Activated CD8-positive, alpha-beta memory T cell treated with anti-CD3 and anti-CD28 coated beads for 1 hour (primary cell): ENCODE results near the gene PLBD2.

Experiments
- DNase-seq, 2 donors: peaks; one replicate each; pipeline ENCODE4 v3.0.0-alpha.2; 2020; ENCODE audit warnings: low read depth in 1 of 2; ENCODE audit errors: extremely low read depth in 1 of 2

The PLBD2 gene

DNA sequence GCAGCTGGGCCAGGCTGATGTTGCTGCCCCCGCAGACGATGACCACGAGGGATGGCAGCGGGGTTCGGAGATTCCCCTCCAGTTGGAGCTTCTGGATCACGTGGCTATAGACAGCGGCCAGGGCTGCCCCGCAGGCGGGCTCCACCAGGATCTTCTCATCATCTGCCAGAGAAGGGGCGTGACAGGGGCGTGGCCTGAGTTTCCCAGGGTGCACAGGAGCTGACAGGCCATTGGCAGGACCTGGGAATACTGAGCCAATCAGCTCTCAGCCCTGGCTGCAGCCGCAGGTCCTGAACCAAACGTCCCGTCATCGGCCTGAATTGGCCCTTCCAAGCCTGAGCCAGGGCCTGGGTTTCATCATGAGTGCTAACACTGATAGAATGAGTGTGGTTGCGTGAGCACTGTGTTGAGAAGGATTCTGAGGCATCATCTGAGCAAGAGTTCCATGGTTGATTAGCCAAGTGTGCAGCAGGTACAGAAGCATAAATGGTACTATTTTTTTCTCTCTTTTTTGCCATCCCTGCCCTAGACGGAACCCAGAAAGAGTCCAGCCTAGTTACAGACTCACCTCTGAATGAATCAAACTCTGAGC is 34.7 kb downstream of the PLBD2 start:
- DNase-seq: no peak

GRCh38 chr12:113393749-113394148 is 35.4 kb downstream of the PLBD2 start:
- DNase-seq: no peak

- DNase-seq: no peak
Measured at GRCh38 chr12:113395119-113395518, 36.7 kb downstream of the PLBD2 start.

- no peak for DNase-seq
Measured at GRCh38 chr12:113396200-113396599, 37.8 kb downstream of the PLBD2 start.

DNA sequence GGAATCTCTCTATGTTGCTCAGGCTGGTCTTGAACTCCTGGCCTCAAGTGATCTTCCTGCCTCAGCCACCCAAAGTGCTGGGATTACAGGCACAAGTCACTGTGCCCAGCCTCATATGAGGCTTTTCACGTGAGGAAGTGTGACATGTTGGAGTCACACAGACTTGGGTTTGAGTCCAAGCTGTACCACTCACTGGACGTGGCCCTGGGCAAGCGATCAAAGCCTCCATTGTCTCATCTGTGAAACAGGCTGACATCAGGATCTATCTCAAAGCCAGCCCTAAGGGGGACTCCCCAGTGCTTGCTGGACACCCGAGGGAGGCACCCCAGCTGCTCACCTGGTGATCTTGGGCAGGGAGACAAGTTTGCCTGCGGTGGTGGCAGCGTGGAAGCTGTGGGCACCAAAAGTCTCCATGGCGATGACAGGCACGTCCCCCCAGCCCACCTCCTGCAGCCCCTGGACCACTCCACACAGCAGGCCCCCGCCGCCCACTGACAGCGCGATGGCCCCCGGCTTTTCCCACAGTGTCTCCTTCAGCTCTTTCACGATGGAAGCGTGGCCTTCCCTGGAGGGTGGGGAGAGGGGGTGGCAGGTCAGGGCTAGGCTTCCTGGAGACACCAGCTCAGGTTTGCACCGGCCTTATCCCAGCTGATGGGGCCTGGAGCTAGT is 38.6 kb downstream of the PLBD2 start:
- DNase-seq: no peak

DNA sequence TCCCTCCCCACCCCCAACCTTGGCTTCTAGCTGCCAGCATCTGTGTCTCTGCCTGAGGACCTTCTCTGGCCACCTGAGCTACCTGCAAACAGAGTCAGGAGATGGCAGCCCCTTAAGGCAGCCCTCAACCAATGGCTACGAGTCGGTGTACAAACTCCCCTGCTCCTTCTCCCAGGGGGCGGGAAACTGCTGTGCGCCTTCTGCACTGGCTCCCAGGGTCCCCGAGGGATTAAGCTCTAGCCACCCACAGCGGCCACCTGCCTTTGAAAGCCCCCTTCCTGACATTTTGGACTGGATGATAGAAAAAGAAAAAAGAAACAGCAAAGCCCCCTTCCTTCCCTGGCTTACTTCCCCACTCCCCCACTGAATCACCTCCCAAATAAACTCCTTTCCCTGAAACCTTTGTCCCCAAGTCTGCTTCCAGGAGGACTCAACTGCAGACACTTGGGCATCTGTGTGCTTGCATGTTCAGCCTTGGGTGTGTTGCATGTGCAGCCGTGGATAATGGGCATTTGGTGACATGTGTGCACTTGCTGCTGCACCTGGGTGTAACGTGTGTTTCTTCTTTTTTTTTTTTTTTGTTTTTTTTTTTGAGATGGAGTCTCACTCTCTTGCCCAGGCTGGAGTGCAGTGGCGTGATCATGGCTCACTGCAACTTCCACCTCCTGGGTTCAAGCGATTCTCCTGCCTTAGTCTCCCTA is 39.3 kb downstream of the PLBD2 start:
- no peak for DNase-seq

- no peak for DNase-seq
Measured at GRCh38 chr12:113398346-113399290, 40.2 kb downstream of the PLBD2 start.

GRCh38 chr12:113399490-113399889 is 41.1 kb downstream of the PLBD2 start:
- DNase-seq: no peak

DNA sequence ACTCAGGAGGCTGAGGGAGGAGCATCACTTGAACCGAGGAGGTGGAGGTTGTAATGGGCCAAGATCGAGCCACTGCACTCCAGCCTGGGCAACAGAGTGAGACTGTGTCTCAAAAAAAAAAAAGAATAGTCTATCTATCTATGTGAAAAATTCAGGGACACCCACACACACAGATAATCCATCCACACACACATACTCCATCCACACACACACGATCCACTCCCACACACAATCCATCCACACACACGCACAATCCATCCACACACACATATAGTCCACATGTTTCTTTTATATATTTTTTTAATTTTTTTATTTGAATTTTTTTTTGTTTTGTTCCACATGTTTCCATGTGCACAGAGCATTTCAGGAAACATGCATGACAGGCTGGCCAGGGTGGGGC is 42.0 kb downstream of the PLBD2 start:
- DNase-seq: no peak

DNA sequence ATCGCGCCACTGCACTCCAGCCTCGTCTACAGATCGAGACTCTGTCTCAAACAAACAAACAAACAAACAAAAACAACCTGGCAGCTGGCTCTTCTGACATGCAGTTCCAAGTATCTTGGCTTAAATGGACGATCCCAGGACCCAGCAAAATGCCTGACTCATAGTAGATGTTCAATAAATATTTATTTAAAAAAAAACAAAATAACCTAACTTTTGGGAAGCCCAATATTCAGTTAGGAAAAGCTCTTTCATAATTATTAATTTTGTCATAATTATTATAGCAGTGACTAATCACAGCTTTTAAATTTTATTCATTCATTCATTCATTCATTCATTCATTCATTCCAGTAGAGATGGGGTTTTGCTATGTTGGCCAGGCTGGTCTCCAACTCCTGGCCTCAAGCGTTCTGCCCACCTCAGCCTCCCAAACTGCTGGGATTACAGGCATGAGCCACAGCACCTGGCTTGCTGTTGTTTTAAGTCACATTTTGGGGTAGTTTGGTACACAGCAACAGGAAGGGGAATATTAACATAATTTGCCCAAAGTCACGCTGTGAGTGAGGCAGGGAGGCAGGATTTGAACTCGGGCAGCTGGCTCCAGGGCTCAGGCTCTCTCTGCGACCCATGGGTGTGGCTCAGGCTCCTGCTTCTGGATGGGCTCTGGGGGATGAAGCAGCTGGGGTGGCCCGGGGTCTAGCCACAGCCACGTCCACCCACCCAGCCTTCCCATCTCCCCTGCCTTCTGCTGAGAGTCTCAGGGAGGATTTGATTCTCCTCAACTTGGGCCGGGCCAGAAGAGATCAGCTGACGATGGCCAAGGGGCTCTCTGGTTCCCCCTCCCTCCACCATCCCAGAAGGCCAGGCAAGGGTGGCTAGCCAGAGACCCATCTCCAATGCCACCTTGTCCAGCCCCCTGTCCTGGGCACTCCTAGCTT is 42.9 kb downstream of the PLBD2 start:
- DNase-seq: no peak

- DNase-seq: no peak
Measured at GRCh38 chr12:113402586-113403260, 44.3 kb downstream of the PLBD2 start.

DNA sequence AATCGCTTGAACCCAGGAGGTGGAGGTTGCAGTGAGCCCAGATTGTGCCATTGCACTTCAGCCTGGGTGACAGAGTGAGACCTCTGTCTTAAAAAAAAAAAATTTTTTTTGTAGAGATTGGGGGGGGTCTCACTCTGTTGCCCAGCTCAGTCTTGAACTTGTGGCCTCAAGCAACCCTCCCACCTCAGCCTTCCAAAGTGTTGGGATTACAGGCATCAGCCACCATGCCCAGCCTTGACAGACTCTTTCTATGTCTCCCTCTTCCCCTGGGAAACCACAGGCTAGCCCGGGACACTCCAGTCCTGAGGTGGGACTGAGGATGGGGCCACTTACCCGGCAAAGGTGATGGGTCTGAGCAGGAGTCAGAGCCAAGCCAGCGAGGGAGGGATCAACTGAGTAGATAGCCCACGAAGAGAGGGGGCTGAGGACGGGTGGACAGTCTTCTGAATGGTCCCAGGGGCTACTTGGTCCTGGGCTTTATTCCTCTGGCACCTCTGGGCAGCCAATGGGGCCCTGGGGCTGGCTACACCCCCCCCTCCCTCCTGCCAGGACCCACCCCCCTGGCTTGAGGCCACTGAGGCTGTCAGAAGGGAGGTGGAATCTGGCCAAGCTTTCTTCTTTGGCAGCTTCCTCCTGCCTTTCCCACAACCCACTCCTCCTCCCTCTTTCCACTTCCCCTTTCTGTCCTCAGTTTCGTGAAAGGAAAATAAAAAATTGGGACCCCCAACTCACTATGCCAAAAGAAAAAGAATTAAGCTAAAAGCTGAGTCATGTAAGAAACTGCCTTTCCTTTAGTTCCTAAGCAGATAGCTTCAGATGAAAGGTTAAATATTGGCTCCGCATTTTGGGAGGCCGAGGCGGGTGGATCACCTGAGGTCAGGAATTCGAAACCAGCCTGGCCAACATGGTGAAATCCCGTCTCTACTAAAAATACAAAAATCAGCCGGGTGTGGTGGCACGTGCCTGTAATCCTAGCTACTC is 45.3 kb downstream of the PLBD2 start, which contains the start of gene SDS:
Gene SDS (minus strand): TSS at position 453 of the 981 bp plus-strand sequence. CDS start 4,179 bp downstream, outside the sequence.
- DNase-seq: no peak

DNA sequence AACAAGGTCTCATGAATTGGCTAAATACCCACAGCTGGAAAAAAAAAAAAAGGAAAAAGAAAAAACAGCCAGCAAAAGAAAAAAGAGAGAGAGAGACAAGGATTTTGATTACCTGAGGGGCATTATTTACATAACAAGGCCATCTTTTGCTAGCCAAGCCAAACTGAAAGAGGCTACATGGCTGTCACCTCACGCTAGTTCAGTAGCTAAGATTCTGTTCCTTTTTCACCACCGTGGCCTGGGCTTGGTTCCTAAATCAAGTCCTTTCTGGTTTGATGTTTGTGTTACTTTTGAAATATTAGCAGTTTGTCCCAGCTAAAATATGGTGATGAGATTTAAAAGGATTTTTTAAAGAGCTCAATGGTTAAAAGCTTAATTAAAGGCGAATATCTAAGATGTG is 47.3 kb downstream of the PLBD2 start:
- DNase-seq: no peak

GRCh38 chr12:113407931-113408600 is 49.7 kb downstream of the PLBD2 start:
- no peak for DNase-seq

DNA sequence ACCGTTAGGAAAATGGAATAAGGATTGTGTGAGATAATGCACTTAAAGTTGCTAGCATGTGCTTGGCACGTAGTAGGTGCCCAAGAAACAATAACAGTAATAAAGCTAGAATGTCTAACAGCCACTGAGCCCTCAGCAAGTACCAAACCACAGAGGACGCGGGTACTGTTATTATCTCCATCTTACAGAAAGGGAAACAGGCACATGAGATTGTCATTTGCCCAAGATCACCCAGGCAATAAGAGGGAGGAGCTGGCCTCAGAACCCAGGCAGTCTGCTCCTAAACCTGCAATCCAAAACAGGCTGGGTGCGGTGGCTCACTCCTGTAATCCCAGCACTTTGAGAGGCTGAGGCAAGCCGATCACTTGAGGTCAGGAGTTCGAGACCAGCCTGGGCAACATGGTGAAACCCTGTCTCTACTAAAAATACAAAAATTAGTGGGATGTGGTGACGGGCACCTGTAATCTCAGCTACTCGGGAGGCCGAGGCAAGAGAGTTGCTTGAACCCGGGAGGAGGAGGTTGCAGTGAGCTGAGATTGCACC is 50.4 kb downstream of the PLBD2 start:
- DNase-seq: no peak

GRCh38 chr12:113409462-113410124 is 51.2 kb downstream of the PLBD2 start:
- no peak for DNase-seq

GRCh38 chr12:113413488-113413939 is 55.1 kb downstream of the PLBD2 start:
- DNase-seq: no peak
